GM19468 (cell line): ENCODE results near the gene NIFK.
A peak's percentile ranks its signal among the peaks of the same experiment; 100 is the strongest.
"Not testable (repeated sequence)": the region's sequence is repeated elsewhere in the genome, so short reads cannot be mapped to it uniquely, and the experiment has no call there.

Experiments
- ATAC-seq: cut with Tn5 transposase; IDR thresholded peaks from one replicate; pipeline ENCODE4 v1.9.1; 2021; ENCODE audit warnings: mild to moderate bottlenecking, moderate library complexity, moderate number of reproducible peaks; ENCODE audit not compliant: unreplicated experiment; ENCODE audit errors: extremely low read depth

Gene NIFK

GRCh38 chr2:121735518-121736074 is 1.1 kb downstream of the NIFK start:
- no peak for ATAC-seq

DNA sequence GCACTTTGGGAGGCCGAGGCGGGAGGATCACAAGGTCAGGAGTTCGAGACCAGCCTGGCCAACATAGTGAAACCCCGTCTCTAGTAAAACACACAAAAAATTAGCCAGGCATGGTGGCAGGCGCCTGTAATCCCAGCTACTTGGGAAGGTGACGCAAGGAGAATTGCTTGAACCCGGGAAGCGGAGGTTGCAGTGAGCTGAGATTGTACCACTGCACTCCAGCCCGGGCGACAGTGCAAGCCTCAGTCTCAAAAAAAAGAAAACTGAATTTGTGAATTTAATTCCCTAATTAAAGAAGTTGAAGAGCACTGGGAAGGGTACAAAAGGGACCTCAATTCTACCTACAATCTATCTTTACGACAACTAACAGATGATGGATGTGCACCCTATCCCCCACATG is 2.1 kb downstream of the NIFK start:
- not testable (repeated sequence) for ATAC-seq

DNA sequence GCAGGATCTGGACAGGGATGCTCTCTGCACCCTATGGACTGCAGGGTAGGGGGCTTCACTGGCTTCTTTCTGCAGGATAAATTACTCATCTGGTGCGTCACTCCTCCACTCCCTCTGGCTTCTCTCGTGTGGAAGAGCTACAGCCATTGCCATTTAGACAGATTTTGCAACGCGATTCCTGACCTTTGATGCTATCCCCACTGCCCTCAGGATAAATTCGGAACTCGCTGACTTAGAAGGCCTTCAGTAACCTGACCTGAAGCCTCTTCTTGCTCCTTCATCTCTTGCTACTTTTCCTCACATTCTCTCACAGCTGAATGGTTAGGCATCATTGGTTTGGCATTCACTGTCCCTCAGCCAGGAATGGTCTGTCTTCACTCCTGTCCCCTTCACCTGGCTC is 5.3 kb downstream of the NIFK start:
- ATAC-seq, result no peak

DNA sequence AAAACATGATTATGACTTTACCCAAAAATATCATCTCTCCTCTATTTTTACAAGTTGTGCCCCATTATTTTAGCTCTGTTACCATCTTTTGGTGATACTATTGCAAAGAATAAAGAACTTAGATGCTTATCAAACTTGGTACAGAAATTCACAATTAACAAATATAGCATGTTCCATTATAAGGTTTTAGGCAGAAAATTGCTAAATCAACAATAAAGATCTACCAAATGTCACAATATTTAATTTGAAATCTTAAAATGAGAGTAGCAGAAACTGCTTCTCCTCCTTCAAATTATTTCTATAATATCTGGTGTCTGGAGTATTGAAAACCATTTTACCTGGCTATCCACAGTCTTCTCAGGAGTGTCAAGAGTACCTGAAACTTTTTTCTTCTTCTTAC is 8.7 kb downstream of the NIFK start:
- ATAC-seq, result no peak

- no peak for ATAC-seq
These were observed 9.3 kb downstream of the NIFK start for GRCh38 chr2:121727332-121727731.

GRCh38 chr2:121723316-121723715 is 13.4 kb downstream of the NIFK start:
- no peak for ATAC-seq

GRCh38 chr2:121722479-121722878 is 14.2 kb downstream of the NIFK start:
- ATAC-seq, result no peak

GRCh38 chr2:121721926-121722325 is 14.7 kb downstream of the NIFK start:
- no peak for ATAC-seq

- ATAC-seq, result no peak
These were observed 19.1 kb downstream of the NIFK start for GRCh38 chr2:121717529-121717928.

- ATAC-seq, result no peak
These were observed 20.5 kb downstream of the NIFK start for GRCh38 chr2:121716126-121716525.

- ATAC-seq, result not testable (repeated sequence)
These were observed 25.2 kb downstream of the NIFK start for GRCh38 chr2:121711481-121711880.

DNA sequence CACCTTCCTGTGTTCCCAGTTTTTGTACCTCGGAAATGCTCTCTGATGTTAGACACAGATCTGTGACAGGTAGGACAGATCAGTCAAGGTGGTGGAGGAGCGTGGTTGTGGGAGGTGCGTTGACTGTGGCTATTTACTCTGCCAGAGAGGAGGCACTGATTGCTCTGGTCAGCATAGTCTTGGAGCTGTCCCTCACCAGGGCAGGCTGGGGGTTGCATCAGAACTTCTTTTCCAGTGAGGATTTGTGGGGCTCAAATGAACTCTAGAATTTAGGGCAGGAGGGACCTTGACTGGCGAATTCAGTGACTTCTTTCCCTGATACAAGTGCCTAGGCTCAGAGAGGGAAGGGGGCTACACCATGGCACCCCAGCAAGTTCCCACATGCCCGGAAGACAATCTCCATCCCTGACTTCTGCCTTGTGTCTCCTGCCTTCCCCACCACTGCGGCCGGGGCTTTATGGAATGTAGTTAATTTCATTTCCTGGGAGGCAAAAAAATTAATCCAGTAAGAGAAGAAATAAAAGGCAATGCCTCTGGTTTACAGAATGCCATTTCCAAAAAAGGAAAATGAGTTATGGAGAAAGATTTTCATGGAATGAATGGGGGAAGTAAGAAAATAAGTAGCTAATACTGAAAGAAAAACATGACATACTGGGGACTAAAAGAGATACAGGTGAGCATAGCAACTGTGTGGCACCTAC is 26.1 kb downstream of the NIFK start:
- no peak for ATAC-seq

DNA sequence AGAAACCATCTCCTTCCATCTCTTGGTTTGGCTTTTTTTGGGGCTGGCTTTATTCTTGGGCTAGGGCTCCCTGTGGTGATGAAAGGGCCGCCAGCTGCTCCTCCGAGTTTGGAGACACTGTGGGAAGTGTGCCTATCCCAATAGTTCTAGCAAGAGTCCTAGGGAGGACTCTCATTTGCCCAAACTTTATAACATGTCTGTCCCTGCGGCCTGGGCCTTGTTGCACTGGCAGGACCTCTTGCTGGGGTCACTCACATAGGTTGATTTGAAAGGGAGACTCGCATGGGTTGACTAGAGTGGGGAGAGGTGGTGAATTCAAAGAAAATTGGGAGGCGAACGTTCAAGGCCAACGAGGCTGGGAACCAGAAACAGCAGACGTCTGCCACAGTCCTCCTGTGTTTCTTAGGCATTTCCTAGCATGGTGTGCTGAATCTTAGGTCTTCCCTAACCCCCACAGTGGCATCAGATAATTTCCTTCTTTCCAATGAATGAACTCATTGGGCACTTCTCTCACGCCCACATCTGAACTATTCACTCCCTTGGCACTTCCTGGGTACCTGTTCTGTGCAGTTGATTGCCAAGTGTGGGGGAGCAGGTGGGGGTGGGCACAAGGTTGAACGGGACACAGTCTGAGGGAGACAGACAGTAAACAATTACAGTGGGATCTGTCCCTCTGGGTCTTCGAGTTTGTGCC is 26.8 kb downstream of the NIFK start:
- ATAC-seq, result no peak

- no peak for ATAC-seq
These were observed 28.7 kb downstream of the NIFK start for GRCh38 chr2:121707920-121708361.

- ATAC-seq, result no peak
These were observed 29.2 kb downstream of the NIFK start for GRCh38 chr2:121707344-121707919.

DNA sequence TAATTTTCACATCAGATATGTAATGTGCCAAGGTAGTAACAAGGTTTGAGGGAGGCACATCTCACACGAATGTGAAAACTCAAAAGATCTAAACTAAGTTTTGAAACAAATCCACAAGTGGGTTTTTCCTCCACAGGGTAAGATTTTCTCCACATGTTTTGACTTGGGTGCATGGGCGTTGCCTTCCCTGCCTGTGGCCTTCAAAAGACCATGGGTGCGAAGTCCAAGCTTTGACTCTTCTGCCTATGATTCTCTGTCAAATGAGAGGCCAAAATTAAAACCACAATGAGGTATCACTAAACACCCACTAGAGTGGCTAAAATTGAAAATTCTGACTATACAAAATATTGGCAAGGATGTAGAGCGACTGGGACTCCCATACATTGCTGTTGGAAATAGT is 30.7 kb downstream of the NIFK start:
- no peak for ATAC-seq

- ATAC-seq, result no peak
These were observed 31.3 kb downstream of the NIFK start for GRCh38 chr2:121705390-121705789.

DNA sequence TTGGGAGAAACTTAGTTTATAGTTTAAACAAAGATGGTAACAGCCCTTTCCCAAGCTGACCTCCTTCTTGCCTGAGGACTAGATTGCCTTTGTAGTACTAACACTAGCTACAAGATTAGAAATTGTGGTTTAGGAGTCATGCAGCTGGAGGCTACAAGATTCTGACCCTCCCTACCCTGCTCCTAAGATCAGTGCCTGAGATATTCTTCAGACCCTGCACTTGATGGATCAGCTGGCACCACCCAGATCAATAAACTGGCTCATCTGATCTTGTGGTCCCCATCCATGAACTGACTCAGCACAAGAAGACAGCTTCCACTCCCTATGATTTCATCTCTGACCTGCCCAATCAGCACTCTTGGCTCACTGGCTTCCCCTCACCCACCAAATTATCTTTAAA is 34.9 kb downstream of the NIFK start:
- ATAC-seq, result not testable (repeated sequence)

DNA sequence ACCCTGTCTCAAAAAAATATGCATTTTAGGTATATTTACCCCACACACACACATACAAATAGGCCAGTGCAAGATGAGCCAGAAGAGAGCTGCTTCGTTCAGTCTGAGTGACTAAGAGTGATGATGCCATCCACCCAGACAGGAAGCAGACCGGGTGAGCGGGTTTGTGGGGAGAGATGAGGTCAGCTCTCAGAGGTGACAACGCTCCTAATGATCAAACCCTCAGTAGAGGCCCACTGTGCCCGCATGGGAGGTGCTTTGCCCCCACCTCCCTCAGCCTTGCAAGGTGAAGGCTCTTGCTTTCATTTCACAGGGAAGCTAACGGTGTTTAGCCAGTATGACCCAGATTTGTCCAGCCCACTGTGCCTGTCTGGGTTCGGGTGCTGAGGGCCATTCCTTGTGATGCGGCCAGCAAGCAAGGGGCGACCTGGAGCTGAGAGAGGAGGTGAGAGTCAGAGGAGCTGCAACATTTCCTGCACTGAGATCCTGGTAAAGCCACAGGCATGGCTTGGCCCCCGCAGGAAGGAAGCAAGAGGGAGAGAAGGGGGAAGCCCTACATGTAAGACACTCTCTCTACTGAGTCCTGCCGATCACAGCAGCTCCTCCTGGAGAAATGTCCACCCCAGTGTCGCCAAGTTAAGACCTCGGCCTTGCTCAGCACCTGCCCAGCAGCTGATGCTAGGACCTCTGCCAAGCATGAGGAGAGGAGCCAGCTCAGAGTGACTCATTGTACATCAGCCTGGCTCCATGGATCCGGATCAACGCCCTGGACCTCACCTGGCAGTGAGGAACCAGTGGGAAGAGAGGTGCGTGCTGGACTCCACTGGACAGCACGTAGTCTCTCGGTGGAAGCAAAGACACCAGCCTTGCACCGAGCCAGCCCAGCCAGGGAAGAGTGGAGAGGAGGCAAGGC is 37.0 kb downstream of the NIFK start:
- ATAC-seq, result peak; percentile 99

GRCh38 chr2:121698318-121698930 is 38.3 kb downstream of the NIFK start:
- ATAC-seq, result no peak
